SU-DHL-6 (cell line): Measurements from ENCODE around the gene STN1.

ENCODE experiments used
- H2AFZ ChIP-seq: fragments of 200-600 bp; sonication (generic); 2 replicates; pipeline ENCODE4 v1.6.1; 2014; ENCODE audit warnings: low read depth, mild to moderate bottlenecking, moderate library complexity, mixed read lengths, antibody characterized with exemption, low read length; ENCODE audit not compliant: severe bottlenecking
- H3F3A ChIP-seq: fragments of 200-600 bp; shearing (Covaris generic); 2 replicates; pipeline ENCODE4 v1.6.0; 2016; ENCODE audit warnings: antibody characterized with exemption, mild to moderate bottlenecking; ENCODE audit not compliant: insufficient read depth
- H3K27ac ChIP-seq: fragments of 200-600 bp; sonication (generic); 2 replicates; pipeline ENCODE4 v1.5.1; 2016; ENCODE audit warnings: low read depth, mild to moderate bottlenecking, low read length, moderate library complexity, mixed read lengths
- H3K27me3 ChIP-seq: fragments of 200-600 bp; sonication (generic), shearing (Covaris generic); 2 replicates; pipeline ENCODE4 v1.6.0; 2014; ENCODE audit warnings: mild to moderate bottlenecking, low read length
- H3K36me3 ChIP-seq: fragments of 200-600 bp; sonication (generic); 2 replicates; pipeline ENCODE4 v1.6.1; 2014; ENCODE audit warnings: mild to moderate bottlenecking, low read length, mixed read lengths
- H3K4me2 ChIP-seq: fragments of 300-600, 200-600 bp; shearing (Covaris generic), sonication (generic); 2 replicates; pipeline ENCODE4 v1.6.0; 2014; ENCODE audit warnings: low read length, low read depth, mild to moderate bottlenecking; ENCODE audit not compliant: poor library complexity, severe bottlenecking
- H3K4me3 ChIP-seq: fragments of 200-600 bp; sonication (generic); 2 replicates; pipeline ENCODE4 v1.5.1; 2014; ENCODE audit warnings: antibody characterized with exemption, low read length, mild to moderate bottlenecking, mixed read lengths; ENCODE audit not compliant: insufficient read depth, poor library complexity, severe bottlenecking
- H3K79me2 ChIP-seq: fragments of 200-600 bp; sonication (generic); 2 replicates; pipeline ENCODE4 v1.6.1; 2014; ENCODE audit warnings: mild to moderate bottlenecking, low read length, moderate library complexity; ENCODE audit not compliant: insufficient read depth
- H3K9ac ChIP-seq: fragments of 200-600 bp; sonication (generic); 2 replicates; pipeline ENCODE4 v1.7.0; 2014; ENCODE audit warnings: mild to moderate bottlenecking, low read length
- H3K9me2 ChIP-seq: fragments of 200-600 bp; sonication (generic); replicated peaks from 2 replicates; pipeline ENCODE4 v1.6.1; 2014; ENCODE audit warnings: low read length; ENCODE audit not compliant: insufficient read depth
- H3K9me3 ChIP-seq: fragments of 200-600 bp; sonication (generic); 2 replicates; pipeline ENCODE4 v1.6.1; 2014; ENCODE audit warnings: low read length, mixed read lengths; ENCODE audit not compliant: insufficient read depth
- H4K20me1 ChIP-seq: fragments of 200-600 bp; sonication (generic); 2 replicates; pipeline ENCODE4 v1.6.1; 2014; ENCODE audit warnings: low read depth, mild to moderate bottlenecking, antibody characterized with exemption, low read length, moderate library complexity, mixed read lengths
- CTCF ChIP-seq: fragments of 200-600 bp; sonication (generic); IDR thresholded peaks from one replicate; pipeline ENCODE4 v1.5.1; 2017; ENCODE audit warnings: antibody characterized with exemption, mild to moderate bottlenecking, low read length, moderate library complexity; ENCODE audit not compliant: insufficient read depth, poor library complexity, severe bottlenecking
- EZH2phosphoT487 ChIP-seq: fragments of 200-600 bp; sonication (generic), shearing (Covaris generic); conservative IDR thresholded peaks from 2 replicates; pipeline ENCODE4 v1.6.1; 2018; ENCODE audit warnings: mild to moderate bottlenecking, antibody characterized with exemption, low read length, moderate library complexity, mixed read lengths

The STN1 gene

GRCh38 chr10:103859161-103860086, 58.6 kb downstream of the STN1 start:
- H3K4me2 ChIP-seq = no peak overlapping the region
- H4K20me1 ChIP-seq = no peaks in the 10 kb centered on the region
- no peaks in the 10 kb centered on the region for H3K27me3 ChIP-seq
- no peaks in the 10 kb centered on the region for H3K9me2 ChIP-seq
- no peaks in the 10 kb centered on the region for H3F3A ChIP-seq
- H3K27ac ChIP-seq = no peak overlapping the region
- no peaks in the 10 kb centered on the region for H3K9me3 ChIP-seq
- TF ChIP-seq CTCF (peak; percentile 42), EZH2phosphoT487 (no peak)
- no peak overlapping the region for H3K4me3 ChIP-seq
- H2AFZ ChIP-seq = no peak overlapping the region
- H3K36me3 ChIP-seq = no peaks in the 10 kb centered on the region
- no peaks in the 10 kb centered on the region for H3K79me2 ChIP-seq
- no peak overlapping the region for H3K9ac ChIP-seq

- Histone ChIP-seq H3K9me2 (no peaks in the 10 kb centered on the region), H3K27me3 (no peaks in the 10 kb centered on the region), H3K9me3 (no peaks in the 10 kb centered on the region), H3K9ac (no peak overlapping the region), H3K36me3 (no peaks in the 10 kb centered on the region), H3K27ac (no peak overlapping the region), H3K4me3 (no peak overlapping the region), H3F3A (no peaks in the 10 kb centered on the region), H3K79me2 (no peaks in the 10 kb centered on the region), H4K20me1 (no peaks in the 10 kb centered on the region), H3K4me2 (no peak overlapping the region), H2AFZ (no peak overlapping the region)
- TF ChIP-seq CTCF (no peak), EZH2phosphoT487 (no peak)
These were observed 59.6 kb downstream of the STN1 start for GRCh38 chr10:103858360-103858759.

GRCh38 chr10:103856797-103857170, 61.2 kb downstream of the STN1 start:
- TF ChIP-seq CTCF = no peak
- H3K9me3 ChIP-seq = no peaks in the 10 kb centered on the region
- H3K27me3 ChIP-seq = no peaks in the 10 kb centered on the region
- H3K27ac ChIP-seq = no peak overlapping the region
- H3K4me2 ChIP-seq = no peak overlapping the region
- no peaks in the 10 kb centered on the region for H4K20me1 ChIP-seq
- H3F3A ChIP-seq = no peaks in the 10 kb centered on the region
- no peaks in the 10 kb centered on the region for H3K36me3 ChIP-seq
- no peak overlapping the region for H2AFZ ChIP-seq
- H3K79me2 ChIP-seq = no peaks in the 10 kb centered on the region
- no peak overlapping the region for H3K9ac ChIP-seq
- H3K9me2 ChIP-seq = no peaks in the 10 kb centered on the region
- H3K4me3 ChIP-seq = no peak overlapping the region
